HG02938 (cell line): ENCODE data around the gene TNNT1.
A peak's percentile ranks its signal among the peaks of the same experiment; 100 is the strongest.
"Not testable (repeated sequence)": the region's sequence is repeated elsewhere in the genome, so short reads cannot be mapped to it uniquely, and the experiment has no call there.

Experiments
- ATAC-seq: cut with Tn5 transposase; IDR thresholded peaks from one replicate; pipeline ENCODE4 v1.9.1; 2021; ENCODE audit warnings: mild to moderate bottlenecking, moderate library complexity; ENCODE audit not compliant: unreplicated experiment

TNNT1 gene, protein sequence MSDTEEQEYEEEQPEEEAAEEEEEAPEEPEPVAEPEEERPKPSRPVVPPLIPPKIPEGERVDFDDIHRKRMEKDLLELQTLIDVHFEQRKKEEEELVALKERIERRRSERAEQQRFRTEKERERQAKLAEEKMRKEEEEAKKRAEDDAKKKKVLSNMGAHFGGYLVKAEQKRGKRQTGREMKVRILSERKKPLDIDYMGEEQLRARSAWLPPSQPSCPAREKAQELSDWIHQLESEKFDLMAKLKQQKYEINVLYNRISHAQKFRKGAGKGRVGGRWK

DNA sequence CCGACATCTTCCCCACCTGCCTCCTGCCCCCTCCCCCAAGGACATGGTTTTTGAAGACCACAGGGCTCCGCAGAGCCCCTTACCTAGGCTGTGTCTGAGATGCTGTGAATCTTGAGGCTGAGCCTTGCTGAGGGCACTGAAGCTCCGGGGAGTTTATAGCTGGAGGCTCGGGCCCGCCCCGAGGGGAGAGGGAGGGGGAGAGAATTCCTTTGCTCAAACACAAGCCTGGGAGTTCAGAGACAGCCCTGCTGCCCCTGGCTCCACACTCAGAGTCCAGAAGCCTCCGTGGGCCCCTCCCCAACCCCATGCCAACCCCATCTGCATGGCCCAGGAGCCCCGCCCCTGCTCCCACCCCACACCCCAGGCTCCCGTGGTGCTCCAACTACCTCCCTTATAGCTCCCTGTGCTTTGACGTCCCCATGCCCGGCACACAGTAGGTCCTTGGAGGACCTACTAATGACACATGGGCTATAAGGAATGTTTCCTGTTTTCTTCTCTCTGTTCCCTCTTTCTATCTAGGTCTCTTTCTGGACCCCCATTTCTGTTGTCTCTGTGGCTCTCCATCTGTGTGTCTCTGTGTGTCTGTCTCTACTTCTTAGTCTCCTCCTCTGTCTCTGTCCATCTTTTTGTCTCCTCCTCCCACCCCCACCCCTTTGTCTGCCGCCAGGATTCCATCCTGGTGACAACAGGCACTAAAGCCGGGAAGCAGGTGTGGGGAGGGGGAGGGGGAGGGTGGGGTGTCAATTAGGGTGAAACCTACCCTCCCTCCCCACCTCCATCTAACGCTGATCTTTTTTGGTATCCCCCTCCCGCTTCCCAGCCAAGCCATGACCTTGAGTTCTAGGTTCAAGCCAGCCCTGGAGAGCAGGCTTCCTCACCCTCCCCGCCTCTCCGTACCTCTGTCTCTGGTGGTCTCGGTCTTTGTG is at the start of gene TNNT1:
Gene TNNT1, minus strand, starts transcription at position 129 of the 926 bp plus-strand sequence. CDS start 2,049 bp downstream, outside the sequence.
- ATAC-seq = no peak

DNA sequence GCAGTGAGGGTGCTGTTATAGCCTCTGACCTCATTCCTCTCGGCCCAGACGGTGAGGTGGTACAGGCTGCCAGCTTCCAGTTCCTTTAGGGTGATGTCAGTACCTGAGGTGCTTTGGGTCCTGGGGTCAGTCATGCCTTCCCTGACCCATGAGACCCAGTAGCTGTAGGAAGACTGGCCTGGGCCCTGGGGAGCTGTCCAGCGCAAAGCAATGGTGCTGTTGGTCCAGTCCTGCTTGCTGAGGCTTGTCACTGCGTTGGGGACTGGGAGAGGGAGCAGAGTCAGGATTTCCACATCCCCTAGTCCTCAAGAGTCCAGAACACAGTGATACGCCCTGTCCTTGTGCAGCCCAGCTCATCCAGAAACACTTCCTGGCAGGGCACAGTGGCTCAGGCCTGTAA is 49.6 kb upstream of the TNNT1 start:
- ATAC-seq = no peak

DNA sequence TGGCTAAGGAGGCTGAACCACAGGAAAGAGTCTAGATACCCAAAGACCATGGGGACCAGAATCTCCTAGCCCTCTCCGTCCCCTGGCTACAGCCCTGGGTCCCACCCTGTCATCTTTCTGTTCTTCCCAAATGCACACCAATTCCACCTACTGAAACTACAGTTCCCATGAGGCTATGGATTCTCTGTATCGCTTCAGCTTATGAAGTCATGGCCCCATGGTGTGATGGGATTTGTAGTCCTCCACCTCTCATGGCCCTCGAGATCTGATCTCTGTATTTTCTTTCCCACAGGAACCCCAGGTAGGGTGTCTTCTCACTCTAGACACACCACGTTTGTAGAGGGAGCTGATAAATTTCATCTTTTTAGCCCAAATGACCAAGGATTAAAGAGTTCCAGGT is 48.5 kb upstream of the TNNT1 start:
- ATAC-seq = no peak

DNA sequence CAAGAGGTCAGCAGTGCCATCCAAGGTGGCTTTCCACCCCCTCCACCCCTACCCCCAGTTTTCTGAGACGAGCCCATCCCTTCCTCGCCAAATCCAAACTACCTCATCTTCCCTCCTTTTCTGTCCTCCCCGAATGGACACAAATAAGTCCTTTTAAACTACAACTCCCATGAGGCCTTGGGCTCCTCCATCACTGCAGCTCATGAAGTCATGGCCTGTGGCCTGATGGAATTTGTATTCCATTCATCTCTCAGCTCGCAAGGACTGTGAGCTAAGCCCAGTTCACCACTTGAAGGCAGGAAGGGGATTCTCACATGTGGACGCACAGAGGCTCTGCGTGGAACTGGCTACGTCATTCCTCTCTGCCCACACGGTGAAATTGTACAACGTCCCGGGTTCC is 47.8 kb upstream of the TNNT1 start:
- ATAC-seq = no peak

DNA sequence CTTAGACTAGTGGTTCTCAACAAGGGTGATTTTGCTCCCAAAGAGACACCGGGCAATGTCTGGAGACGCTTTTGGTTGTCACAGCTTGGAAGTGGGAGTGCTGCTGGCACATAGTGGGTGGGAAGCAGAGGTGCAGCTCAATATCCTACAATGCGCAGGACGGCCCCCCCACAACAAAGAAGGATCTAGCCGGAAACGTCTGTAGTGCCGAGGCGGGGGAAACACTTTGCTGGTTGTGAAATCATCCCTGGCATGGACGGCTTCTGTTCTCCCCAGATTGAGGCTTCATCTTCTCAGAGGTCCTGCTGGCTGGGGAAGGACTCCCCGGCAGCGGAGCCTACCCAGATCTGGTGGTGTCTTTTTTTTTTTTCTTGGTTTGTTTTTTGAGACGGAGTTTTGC is 44.5 kb upstream of the TNNT1 start:
- no peak for ATAC-seq

DNA sequence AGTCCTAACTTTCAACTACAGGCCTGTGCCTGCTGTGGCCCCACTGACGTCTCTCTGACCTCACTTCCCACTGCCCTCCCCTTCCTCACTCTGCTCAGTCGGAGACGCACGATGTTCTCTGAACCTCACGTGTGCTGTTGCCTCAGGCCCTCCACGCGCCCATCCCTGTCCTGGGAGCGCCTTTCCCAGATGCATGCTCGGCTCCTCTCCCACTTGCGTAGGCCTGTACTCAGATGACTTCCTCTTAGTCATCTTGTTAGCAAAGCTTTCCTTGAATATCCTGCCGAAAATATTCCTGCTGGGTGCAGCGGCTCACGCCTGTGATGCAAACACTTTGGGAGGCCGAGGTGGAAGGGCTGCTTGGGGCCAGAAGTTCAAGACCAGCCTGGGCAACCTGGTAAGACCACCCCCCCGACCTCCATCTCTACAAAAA is 40.4 kb upstream of the TNNT1 start:
- ATAC-seq = no peak

DNA sequence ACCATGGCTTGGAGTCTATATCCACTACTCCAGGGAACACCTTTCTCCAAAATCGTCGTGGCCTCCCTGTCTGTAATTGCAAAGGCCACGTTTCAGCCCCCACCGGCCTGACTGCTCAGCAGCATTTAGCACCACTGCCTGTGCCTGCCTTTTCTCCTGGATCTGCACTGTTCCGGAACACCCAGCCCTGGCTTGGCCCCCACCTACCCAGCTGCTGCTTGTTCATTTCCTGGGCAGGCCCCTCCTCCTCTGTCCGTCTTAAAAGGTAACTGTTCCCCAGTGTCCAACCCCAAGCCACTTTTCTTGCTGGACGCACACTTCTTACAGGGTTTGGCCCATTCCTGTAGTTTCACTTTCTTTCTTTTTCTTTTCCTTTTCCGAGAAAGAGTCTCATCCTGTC is 39.6 kb upstream of the TNNT1 start:
- no peak for ATAC-seq

DNA sequence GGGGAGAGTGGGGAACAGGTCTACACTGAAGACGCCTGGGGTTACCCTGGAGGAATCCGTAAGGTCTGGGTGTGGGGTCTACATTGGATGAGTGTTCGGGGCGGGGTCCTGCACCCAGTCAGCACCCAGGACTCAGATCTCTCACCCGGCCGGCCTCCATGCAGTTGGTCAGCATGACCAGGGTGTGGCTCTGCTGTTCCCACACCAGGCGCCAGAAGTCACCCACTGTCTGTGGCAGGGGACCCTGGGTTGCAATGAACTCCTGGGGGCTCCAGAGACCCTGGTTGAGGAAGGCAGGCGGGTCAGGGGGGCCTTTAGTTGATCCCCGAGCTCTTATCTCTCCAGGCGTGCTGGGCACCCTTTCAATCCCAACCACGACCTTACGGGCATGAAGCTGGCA is 37.1 kb upstream of the TNNT1 start:
- ATAC-seq = no peak

DNA sequence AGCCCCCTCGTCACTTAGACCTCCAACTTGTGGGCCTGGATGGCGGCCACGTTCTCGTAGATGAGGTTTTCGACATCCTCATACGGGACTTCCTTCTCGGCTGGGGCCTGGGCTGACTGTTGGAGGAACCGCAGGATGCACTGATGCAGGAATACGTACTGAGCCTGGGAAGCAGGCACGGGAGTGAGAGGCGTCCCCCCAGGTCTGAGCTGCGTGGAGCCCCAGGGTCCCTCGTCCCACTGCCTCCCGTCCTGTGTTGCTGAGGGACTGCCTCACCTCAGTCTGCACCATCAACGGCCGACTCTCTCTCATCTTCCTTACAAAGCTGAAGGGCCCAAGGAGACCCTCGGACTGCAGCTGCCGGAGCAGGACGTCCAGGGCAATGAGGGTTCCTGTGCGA is 32.7 kb upstream of the TNNT1 start:
- ATAC-seq = no peak

DNA sequence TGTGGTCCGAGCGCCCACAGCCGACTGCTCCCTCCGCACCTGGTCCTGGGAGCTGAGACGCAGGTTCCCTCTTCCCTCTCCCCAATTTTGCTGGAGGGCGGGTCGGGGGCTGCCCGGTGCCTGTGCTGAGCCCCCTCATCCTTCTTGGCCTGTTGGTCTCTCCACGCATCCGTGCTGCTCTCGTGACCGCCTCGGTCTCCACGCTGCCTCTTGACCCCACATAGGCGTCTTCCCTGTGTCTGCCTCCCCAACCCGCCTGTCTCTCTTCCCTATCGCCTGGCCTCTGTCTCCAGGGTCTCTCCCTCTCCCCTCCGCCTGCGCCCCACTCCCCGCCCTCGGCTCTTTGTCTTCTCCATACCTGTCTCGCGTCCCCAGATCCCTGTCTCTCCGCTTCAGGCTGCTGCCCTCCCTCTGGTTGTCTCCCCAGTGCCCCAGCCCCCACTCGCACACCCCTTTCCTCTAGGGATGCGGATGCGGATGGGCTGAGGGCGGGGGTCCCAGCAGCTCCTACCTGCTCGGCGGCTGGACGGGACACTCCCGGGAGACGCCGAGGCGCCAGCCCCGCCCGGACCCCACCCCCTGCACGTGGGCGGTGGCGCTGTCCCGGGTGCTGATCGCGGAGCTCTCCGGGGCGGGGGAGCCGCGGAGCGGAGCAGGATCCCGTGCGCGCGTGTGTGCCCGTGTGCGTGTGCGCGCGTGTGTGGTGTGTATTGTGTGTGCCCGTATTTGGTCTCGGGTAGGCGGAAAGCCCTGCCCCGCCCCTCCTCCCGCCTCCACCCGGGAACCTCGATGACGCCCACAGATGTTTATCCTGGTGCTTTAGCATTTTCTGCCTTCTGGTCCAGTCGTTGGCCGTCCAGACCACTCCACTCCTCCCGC is 30.8 kb upstream of the TNNT1 start, which contains the start of gene SYT5:
Gene SYT5, minus strand, starts transcription at position 684 of the 879 bp plus-strand sequence. CDS start 1,248 bp downstream, outside the sequence.
- no peak for ATAC-seq

DNA sequence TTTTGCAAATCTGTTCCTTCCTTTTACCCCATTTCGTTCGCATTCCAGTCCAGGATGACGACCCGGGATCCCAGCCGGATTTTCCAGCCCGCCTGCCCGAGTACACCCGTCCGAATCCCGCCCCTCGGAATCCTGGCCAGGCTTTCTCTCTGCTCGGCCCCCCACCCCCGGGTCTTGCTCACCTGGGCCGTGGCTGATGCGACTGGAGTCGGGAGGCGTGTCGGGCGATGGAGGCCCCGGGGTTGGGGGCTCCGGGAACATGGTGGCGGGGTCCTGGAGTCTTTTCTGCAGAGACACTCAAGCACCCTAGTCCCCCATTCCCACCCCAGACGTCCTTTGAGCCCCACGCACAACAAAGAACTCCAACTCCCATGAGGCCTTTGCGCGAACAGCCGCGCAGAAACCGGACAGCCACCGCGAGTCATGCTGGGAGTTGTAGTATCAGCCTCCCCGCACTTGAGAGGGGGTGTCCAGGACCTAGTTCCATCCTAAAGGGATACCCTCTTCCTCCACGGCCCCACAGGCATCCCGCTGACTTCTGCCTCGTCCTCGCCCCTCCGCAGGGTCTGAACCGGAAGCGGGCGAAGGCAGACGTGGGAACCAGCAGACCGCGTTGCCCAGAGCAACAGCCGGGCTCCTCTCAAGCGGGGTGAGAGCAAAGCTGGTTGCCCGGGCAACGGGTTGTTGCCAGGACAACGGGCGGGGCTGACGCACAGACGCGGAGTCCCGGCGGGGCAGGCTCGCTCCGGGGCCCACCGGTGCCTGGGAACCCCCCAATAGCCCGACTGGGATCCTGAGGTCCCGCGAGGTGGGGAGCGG is 30.0 kb upstream of the TNNT1 start:
- ATAC-seq = peak; percentile 79

DNA sequence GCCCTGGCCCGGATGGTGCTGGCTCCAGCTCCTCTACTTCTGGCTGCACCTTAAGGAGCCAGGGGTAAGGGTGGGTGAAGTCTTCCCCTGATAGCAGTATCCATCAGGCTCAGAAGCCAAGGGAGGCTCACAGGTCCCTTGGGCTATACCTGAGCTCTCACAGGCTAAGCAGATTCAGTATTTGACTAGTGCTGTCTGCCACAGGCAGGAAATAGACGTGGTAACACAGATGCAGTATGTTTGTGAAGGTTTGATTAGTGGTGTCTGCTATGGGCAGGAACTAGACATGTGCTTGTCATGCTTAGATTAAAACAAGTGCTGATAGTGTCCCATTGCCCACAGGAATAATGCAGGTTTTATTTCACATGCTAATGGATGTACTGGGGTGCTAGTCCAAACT is 27.1 kb upstream of the TNNT1 start:
- ATAC-seq = no peak

DNA sequence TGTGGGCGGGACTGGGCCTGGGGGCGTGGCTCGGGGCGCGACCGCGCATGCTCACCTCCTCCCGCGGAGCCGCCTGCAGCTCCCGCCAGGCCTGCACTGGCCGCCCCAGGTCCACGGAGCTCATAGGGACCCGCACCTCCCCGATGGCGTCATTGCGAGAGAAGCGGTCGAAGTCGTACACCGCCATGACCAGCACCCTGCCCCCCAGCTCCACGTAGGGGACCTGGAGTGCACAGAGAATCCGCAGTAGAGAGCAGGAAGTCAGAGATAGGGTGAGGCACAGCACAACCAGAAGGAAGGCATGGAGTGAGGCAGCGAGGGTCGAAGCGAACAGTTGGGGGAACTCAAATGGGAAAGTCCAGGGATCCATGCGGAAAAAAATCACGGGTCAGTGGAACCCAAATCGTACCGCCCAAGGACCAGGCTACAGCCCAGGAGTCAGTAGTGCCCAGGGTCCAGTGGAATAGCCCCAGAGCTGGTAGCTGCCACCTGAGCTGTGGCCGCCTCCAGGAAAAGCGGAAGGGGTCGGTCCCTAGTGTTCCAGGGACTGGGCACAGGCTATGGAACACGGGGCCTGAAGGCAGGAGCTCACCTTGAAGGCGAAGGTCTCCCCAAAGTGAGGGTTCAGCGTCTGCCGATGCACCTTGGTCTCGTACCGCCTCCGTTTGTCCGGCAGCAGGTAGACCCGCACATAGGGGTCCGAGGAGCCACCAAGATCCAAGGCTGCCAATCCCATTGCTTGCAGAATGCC is 26.3 kb upstream of the TNNT1 start:
- no peak for ATAC-seq

DNA sequence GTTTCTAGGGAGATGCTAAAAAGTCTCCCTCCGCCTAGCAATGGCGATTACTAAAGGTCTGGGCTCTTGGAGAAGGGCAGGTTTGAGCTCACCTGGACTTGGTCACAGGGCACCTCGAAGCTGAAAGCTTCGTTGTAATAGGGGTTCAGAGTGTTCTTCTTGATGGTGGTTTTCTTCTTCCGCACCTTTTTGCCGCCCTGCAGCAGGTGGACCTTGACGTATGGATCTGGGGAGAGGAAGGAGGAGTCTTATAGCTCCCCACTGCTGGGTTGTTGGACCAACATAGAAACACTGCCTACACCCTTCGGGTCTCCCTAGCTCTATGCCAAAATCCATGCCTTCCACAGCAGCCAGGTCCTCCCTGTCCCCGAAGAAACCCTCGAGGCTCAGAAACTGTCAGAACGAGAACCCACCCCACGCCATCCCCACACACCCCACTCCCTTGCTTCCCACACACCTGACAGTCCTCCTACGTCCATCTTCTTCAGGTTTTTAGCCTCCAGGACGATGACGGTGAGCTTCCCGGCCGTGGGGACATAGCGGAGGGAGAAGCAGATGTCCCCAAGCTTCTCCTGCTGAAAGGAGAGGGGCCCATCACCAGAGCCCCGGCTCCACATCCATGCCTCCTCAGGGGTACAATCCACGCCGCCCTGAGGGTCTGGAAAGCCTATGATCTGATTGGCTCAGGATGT is 25.6 kb upstream of the TNNT1 start:
- ATAC-seq = no peak

DNA sequence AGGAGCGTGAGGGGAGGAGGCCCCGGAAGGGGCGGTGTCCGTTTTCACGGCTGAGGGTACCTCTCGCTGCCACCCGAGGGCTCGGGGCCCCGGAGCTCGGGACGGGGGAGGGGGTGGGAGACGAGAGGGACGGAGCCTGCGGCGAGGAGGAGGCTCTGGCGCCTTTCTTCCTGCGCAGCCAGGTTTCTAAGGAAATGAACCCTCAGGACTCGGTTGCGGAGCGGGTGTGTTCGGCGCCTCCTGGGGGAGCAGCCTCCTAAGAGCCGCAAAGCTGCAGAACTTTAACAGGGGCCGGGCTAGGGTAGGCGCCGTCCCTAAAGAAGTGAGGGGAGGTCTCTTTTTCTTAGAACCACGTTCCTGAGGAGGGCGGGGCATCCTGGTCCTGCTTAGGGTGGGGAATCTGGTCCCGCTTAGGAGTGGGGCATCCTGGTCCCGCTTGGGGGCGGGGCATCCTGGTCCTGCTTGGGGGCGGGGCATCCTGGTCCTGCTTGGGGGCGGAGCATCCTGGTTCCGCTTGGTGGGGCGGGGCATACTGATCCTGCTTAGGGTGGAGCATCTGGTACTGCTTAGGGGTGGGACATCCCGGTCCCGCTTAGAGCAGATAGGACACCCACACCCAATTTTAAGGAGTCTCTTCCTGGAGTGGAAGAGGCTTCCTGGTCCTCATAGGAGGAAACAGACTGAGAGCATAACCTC is 24.9 kb upstream of the TNNT1 start:
- no peak for ATAC-seq

DNA sequence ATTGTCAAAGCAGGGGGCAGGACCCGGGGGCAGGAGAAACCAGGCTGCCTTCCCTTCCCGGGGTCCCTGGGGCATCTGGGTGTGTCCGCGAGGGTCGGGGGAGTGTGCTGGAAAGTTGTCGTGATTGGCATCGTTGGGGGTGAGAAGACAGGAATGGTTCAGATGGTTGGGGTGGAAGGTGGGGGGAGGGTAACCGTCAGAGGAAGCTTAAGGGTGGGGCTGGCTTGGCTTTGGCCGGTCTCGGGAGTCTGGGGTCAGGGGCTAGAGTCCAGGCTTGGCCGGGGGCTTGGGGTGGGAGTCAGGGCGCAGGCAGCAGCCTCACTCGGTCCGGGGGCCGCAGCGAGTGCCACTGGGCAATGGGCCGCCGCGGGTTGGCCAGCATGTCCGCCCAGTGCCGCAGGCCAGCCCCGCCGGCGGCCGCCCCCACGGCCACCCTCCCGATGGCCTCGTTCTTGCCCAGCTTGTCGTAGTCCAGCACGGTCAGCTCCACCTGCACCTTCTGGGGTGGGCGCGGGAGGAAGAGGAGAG is 24.2 kb upstream of the TNNT1 start:
- no peak for ATAC-seq

DNA sequence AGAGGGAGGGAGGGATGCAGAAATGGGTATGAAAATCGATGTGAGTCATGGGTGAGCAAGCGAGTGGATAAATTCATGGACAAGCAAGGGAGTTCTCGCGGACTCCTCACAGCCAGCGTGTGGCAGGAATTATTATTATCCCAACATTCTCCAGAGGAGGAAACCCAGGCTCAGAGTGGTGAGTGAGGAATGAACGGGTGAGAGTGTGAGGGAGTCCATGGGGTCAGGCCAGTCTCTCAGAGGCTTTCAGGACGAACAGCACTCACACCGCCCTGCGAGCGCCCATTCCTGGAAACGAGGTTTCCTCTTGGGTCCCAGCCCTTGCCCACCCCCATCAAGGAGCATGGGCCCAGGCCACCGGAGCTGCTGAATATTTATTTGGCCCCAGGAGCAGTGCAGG is 23.7 kb upstream of the TNNT1 start:
- no peak for ATAC-seq

DNA sequence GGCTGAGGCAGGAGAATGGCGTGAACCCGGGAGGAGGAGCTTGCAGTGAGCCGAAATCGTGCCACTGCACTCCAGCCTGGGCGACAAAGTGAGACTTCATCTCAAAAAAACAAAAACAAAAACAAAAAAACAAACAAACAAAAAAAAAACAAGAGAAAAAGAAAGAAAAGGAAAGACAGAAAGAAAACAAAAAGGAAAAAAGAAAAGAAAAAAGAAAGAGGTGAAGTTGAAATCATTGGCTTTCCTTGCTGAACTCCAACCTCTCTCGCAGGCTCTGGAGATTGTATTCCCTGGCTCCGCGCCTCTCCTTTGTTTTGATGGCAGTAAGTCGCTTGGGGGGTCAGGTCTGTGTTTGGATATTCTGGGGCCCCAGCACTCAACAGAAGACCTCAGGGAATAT is 23.3 kb upstream of the TNNT1 start:
- ATAC-seq = not testable (repeated sequence)
